ENCODE results near the gene ATM. TPM values are rescaled to one million over a fixed set of nuclear protein-coding genes. Genes with fewer than 3 reads are reported as not detected.

Gene ATM
- total and polyA plus RNA-seq, 2 donors (not counting 3 experiments of a cell fraction or from before 2014, with no cell fraction given), result 11.8 to 49.7 TPM

GRCh38 chr11:108351468-108351867 lies 128.6 kb downstream of the ATM start:
- Histone ChIP-seq H3K4me2 (ENCODE audit: insufficient read depth, low read length) (no peak overlapping the region), H3K36me3 (ENCODE audit: control insufficient read depth in 2 of 2, extremely low read depth in 1 of 2, insufficient read depth in 2 of 2, low read length in 2 of 2) (peaks cover 3 to 6% of the 10 kb centered on the region in 2 experiments), H3K9ac (replicated peaks; ENCODE audit: extremely low read depth, insufficient read depth, low read length) (no peak overlapping the region), H4K20me1 (replicated peaks; ENCODE audit: control insufficient read depth, extremely low read depth, insufficient read depth, low read length) (no peaks in the 10 kb centered on the region), H3K79me2 (ENCODE audit: control insufficient read depth, insufficient read depth, low read length) (no peaks in the 10 kb centered on the region), H3K4me1 (ENCODE audit: control insufficient read depth, extremely low read depth, insufficient read depth, low read length) (no peaks in the 10 kb centered on the region), H3K9me1 (replicated peaks; ENCODE audit: control insufficient read depth, extremely low read depth, insufficient read depth, low read length) (no peaks in the 10 kb centered on the region), H3K9me3 (replicated peaks; ENCODE audit: control insufficient read depth, insufficient read depth, low read length) (no peaks in the 10 kb centered on the region), H3K27me3 (ENCODE audit: control insufficient read depth in 2 of 2, insufficient read depth in 2 of 2, low read length in 2 of 2) (no peaks in the 10 kb centered on the region), H2AFZ (ENCODE audit: low read depth, low read length) (no peak overlapping the region), H3K4me3 (replicated peaks in 1 of 3; ENCODE audit: insufficient read depth in 1 of 3, low read depth in 1 of 3, low read length in 3 of 3) (no peak overlapping the region), H3K27ac (ENCODE audit: insufficient read depth, low read depth, low read length) (no peak overlapping the region)
- TF ChIP-seq MAX (IDR thresholded peaks at IDR 0.05; ENCODE audit: insufficient read depth, insufficient read length) (no peak), GATA2 (IDR thresholded peaks at IDR 0.05; ENCODE audit: insufficient read depth, insufficient read length, low read depth, low read length) (no peak), EZH2 (IDR thresholded peaks at IDR 0.05; ENCODE audit: borderline replicate concordance, low read depth, low read length, severe bottlenecking) (no peak), POLR2AphosphoS5 (IDR thresholded peaks at IDR 0.05; ENCODE audit: insufficient read depth, low read depth, low read length) (no peak), MYC (IDR thresholded peaks at IDR 0.05; ENCODE audit: low read depth, low read length) (no peak), FOS (IDR thresholded peaks at IDR 0.05; ENCODE audit: borderline replicate concordance, insufficient read depth, low read length) (no peak), JUN (IDR thresholded peaks at IDR 0.05; ENCODE audit: borderline replicate concordance, insufficient read depth, insufficient read length, low read depth) (no peak), CTCF (IDR thresholded peaks at IDR 0.05; ENCODE audit: extremely low read depth in 1 of 2, insufficient read depth in 1 of 2, low read depth in 1 of 2, low read length in 2 of 2) (no peak), POLR2A (IDR thresholded peaks at IDR 0.05; ENCODE audit: low read depth, low read length) (no peak)
- POLR2A ChIA-PET, result no interaction called here
- BruUV-seq (replicated peaks), result no TSS peak
- intact Hi-C loops (cut with micrococcal nuclease) (no loop called here), dilution Hi-C loops (cut with MboI; ENCODE audit: extremely low pct_ligation_motif_present, low sequenced_read_pairs) (no loop called here)
- CTCF ChIA-PET, result no interaction called here
- no peak for FAIRE-seq
- DNase-seq (ENCODE audit: low read depth, low spot score), result no peak
